NK-92 treated with Interleukin-12 subunit alpha and Interleukin-12 subunit beta, amount 100 ng/mL, for 24 hours (cell line): ENCODE data around the gene ADAMTSL1.
"Not testable (repeated sequence)": the region's sequence is repeated elsewhere in the genome, so short reads cannot be mapped to it uniquely, and the experiment has no call there.

ENCODE experiments used
- DNase-seq: peaks from one replicate; lab custom pipeline; 2025; lab: John Stamatoyannopoulos, UW

Gene ADAMTSL1

GRCh38 chr9:18861609-18862544 lies 387.9 kb downstream of the ADAMTSL1 start:
- no peak for DNase-seq

GRCh38 chr9:18863791-18864190 lies 389.8 kb downstream of the ADAMTSL1 start:
- no peak for DNase-seq

- no peak for DNase-seq
Observed at GRCh38 chr9:18864516-18864915, 390.6 kb downstream of the ADAMTSL1 start.

- DNase-seq: no peak
Observed at GRCh38 chr9:18865542-18865941, 391.6 kb downstream of the ADAMTSL1 start.

GRCh38 chr9:18866121-18866831 lies 392.3 kb downstream of the ADAMTSL1 start:
- DNase-seq: no peak

GRCh38 chr9:18869725-18870124 lies 395.8 kb downstream of the ADAMTSL1 start:
- DNase-seq: no peak

- DNase-seq: no peak
Observed at GRCh38 chr9:18874069-18874468, 400.1 kb downstream of the ADAMTSL1 start.

GRCh38 chr9:18874990-18875389 lies 401.0 kb downstream of the ADAMTSL1 start:
- DNase-seq: not testable (repeated sequence)

- DNase-seq: no peak
Observed at GRCh38 chr9:18877984-18878383, 404.0 kb downstream of the ADAMTSL1 start.

GRCh38 chr9:18881758-18882157 lies 407.8 kb downstream of the ADAMTSL1 start:
- DNase-seq: no peak

GRCh38 chr9:18887546-18887945 lies 413.6 kb downstream of the ADAMTSL1 start:
- no peak for DNase-seq

GRCh38 chr9:18888290-18888689 lies 414.3 kb downstream of the ADAMTSL1 start:
- no peak for DNase-seq

- no peak for DNase-seq
Observed at GRCh38 chr9:18889550-18889949, 415.6 kb downstream of the ADAMTSL1 start.

- DNase-seq: no peak
Observed at GRCh38 chr9:18890372-18890771, 416.4 kb downstream of the ADAMTSL1 start.

- no peak for DNase-seq
Observed at GRCh38 chr9:18891946-18892670, 418.2 kb downstream of the ADAMTSL1 start.

GRCh38 chr9:18893046-18893445 lies 419.1 kb downstream of the ADAMTSL1 start:
- no peak for DNase-seq

- DNase-seq: no peak
Observed at GRCh38 chr9:18893491-18893890, 419.5 kb downstream of the ADAMTSL1 start.

- no peak for DNase-seq
Observed at GRCh38 chr9:18896004-18896403, 422.1 kb downstream of the ADAMTSL1 start.

- DNase-seq: no peak
Observed at GRCh38 chr9:18896531-18897179, 422.7 kb downstream of the ADAMTSL1 start.

- DNase-seq: no peak
Observed at GRCh38 chr9:18903450-18903849, 429.5 kb downstream of the ADAMTSL1 start.

GRCh38 chr9:18905028-18905882 lies 431.3 kb downstream of the ADAMTSL1 start:
- DNase-seq: no peak
